OCI-LY7 (cell line): ENCODE data around the gene ZNF544. TPM values are rescaled to one million over a fixed set of nuclear protein-coding genes. Genes with fewer than 3 reads are reported as not detected.
A peak's percentile ranks its signal among the peaks of the same experiment; 100 is the strongest.

Experiments used
- BruUV-seq: library from RNA; stranded (reverse); fragments of 400-500 nt; replicated peaks from 2 replicates; lab custom pipeline; 2021; lab: Mats Ljungman, UMichigan
- CTCF ChIA-PET: fragments of 300-600 bp; sonication (Branson Sonifier 250); formaldehyde crosslinking; loops from one replicate; lab custom pipeline; 2022; ENCODE audit warnings: antibody characterized with exemption; ENCODE audit not compliant: unreplicated experiment; lab: Charles Lee
- POLR2A ChIA-PET: fragments of 300-600 bp; sonication (Branson Sonifier 250); formaldehyde crosslinking; loops from one replicate; lab custom pipeline; 2022; ENCODE audit warnings: antibody characterized with exemption; lab: Charles Lee
- DNase-seq: peaks from one replicate; pipeline ENCODE4 v3.0.0-alpha.2; 2015; ENCODE audit warnings: low spot score
- H2AFZ ChIP-seq: fragments of 200-600 bp; sonication (generic), shearing (Covaris generic); 2 replicates; pipeline ENCODE4 v1.6.1; 2014; ENCODE audit warnings: mild to moderate bottlenecking, antibody characterized with exemption, low read length, moderate library complexity
- H3K27ac ChIP-seq: fragments of 200-600 bp; sonication (generic); 2 replicates; pipeline ENCODE4 v1.5.1; 2014; ENCODE audit warnings: mixed run types, low read depth, mild to moderate bottlenecking, moderate library complexity, low read length, inconsistent platforms; ENCODE audit not compliant: poor library complexity, severe bottlenecking
- H3K36me3 ChIP-seq: fragments of 200-600 bp; sonication (generic); 2 replicates; pipeline ENCODE4 v1.6.1; 2014; ENCODE audit warnings: mild to moderate bottlenecking, antibody characterized with exemption, low read length, moderate library complexity, mixed read lengths; ENCODE audit not compliant: insufficient read depth
- H3K4me1 ChIP-seq: fragments of 200-600 bp; sonication (generic); 2 replicates; pipeline ENCODE4 v1.5.1; 2014; ENCODE audit warnings: mild to moderate bottlenecking, low read length; ENCODE audit not compliant: insufficient read depth, poor library complexity, severe bottlenecking
- H3K4me2 ChIP-seq: fragments of 200-600 bp; sonication (generic); 2 replicates; pipeline ENCODE4 v1.6.1; 2014; ENCODE audit warnings: mild to moderate bottlenecking, low read length
- H3K4me3 ChIP-seq: fragments of 200-600 bp; sonication (generic); 2 replicates; pipeline ENCODE4 v1.5.1; 2014; ENCODE audit warnings: mild to moderate bottlenecking, low read depth, low read length; ENCODE audit not compliant: poor library complexity, severe bottlenecking
- H3K79me2 ChIP-seq: fragments of 200-600 bp; sonication (generic); 2 replicates; pipeline ENCODE4 v1.6.1; 2016; ENCODE audit warnings: low read depth, mild to moderate bottlenecking, low read length, moderate library complexity, mixed read lengths; ENCODE audit not compliant: insufficient read depth
- H3K9me2 ChIP-seq: fragments of 200-600 bp; sonication (generic); 2 replicates; pipeline ENCODE4 v1.6.1; 2016; ENCODE audit warnings: mild to moderate bottlenecking, low read length, mixed read lengths; ENCODE audit not compliant: insufficient read depth
- H3K9me3 ChIP-seq: fragments of 200-600 bp; sonication (generic); 2 replicates; pipeline ENCODE4 v1.6.1; 2014; ENCODE audit warnings: mild to moderate bottlenecking, mixed run types, low read length, mixed read lengths
- H4K20me1 ChIP-seq: fragments of 200-600 bp; sonication (generic); 2 replicates; pipeline ENCODE4 v1.6.1; 2014; ENCODE audit warnings: mild to moderate bottlenecking, antibody characterized with exemption, low read length, moderate library complexity, mixed read lengths; ENCODE audit not compliant: insufficient read depth
- CTCF ChIP-seq: fragments of 200-600 bp; sonication (generic); conservative IDR thresholded peaks from 2 replicates; pipeline ENCODE4 v1.5.1; 2014; ENCODE audit warnings: mild to moderate bottlenecking, antibody characterized with exemption, low read length, moderate library complexity, mixed read lengths
- EZH2phosphoT487 ChIP-seq: fragments of 200-600 bp; sonication (generic); IDR thresholded peaks from 2 replicates; pipeline ENCODE4 v1.6.1; 2018; ENCODE audit warnings: low read depth, borderline replicate concordance, mild to moderate bottlenecking, mixed run types, antibody characterized with exemption, low read length, moderate library complexity, mixed read lengths
- intact Hi-C: fragments of 100-400 bp; cut with micrococcal nuclease; formaldehyde crosslinking; loops from one replicate; pipeline ENCODE4 v1.10.0; 2022; ENCODE audit not compliant: unreplicated experiment
- total RNA-seq, 2 experiments: library from RNA; depleted of rRNA in 1 of 2; stranded (reverse); fragments of >200 nt in 1 of 2; shearing (Covaris generic) in 1 of 2; gene quantifications; 2 replicates each; pipeline ENCODE4 v1.2.3, GENCODE V29; 2014 to 2022

ZNF544 gene
- total RNA-seq, 2 experiments from 2014 or later: 34.1 to 37.3 TPM

GRCh38 chr19:58217607-58218391, 10.9 kb upstream of the ZNF544 start:
- Histone ChIP-seq H3K79me2 (no peaks in the 10 kb centered on the region), H3K4me2 (no peak overlapping the region), H3K4me3 (no peak overlapping the region), H3K27ac (no peak overlapping the region), H3K9me2 (no peaks in the 10 kb centered on the region), H2AFZ (no peak overlapping the region), H3K4me1 (no peaks in the 10 kb centered on the region), H3K9me3 (peaks cover 10% of the 10 kb centered on the region), H3K36me3 (peaks cover 19% of the 10 kb centered on the region), H4K20me1 (no peaks in the 10 kb centered on the region)
- no TSS peak for BruUV-seq
- TF ChIP-seq EZH2phosphoT487 (no peak), CTCF (no peak)
- intact Hi-C loops: loop anchor here (2.0 kb wide), 2 partner anchors 249 to 301 kb away; partner anchors contain the start of genes ZBTB45 and ZNF324
- no peak for DNase-seq
- ChIA-PET POLR2A (no interaction called here), CTCF (no interaction called here)

- CTCF ChIA-PET: no interaction called here
- BruUV-seq: no TSS peak
- intact Hi-C loops: loop anchor here (2.0 kb wide), 2 partner anchors 248 to 300 kb away; partner anchors contain the start of genes ZBTB45 and ZNF324
Measured at GRCh38 chr19:58218899-58219298, 9.8 kb upstream of the ZNF544 start.

More at GRCh38 chr19:58218899-58219298, 9.8 kb upstream of the ZNF544 start:
- Histone ChIP-seq H3K4me3 (no peak overlapping the region), H3K36me3 (peaks cover 8% of the 10 kb centered on the region), H3K4me1 (no peaks in the 10 kb centered on the region), H3K27ac (no peak overlapping the region), H3K9me2 (no peaks in the 10 kb centered on the region), H3K79me2 (no peaks in the 10 kb centered on the region), H2AFZ (no peak overlapping the region), H4K20me1 (no peaks in the 10 kb centered on the region), H3K9me3 (no peaks in the 10 kb centered on the region), H3K4me2 (no peak overlapping the region)
- DNase-seq: peak; percentile 54
- TF ChIP-seq EZH2phosphoT487 (no peak), CTCF (peak; percentile 67)
- POLR2A ChIA-PET: interaction anchor here (0.6 kb wide), 1 partner anchor 9 kb away, joined by 3 read pairs; no protein-coding TSS in a partner anchor
